Stimulated activated naive CD8-positive, alpha-beta T cell treated with anti-CD3 and anti-CD28 coated beads, Interleukin-15, Interleukin-2, amounts not matched to agents 100 U/mL and 50 U/mL, for 24 hours (primary cell): ENCODE data around the gene FSCN2.

ENCODE experiments used
- ATAC-seq: fragments of 150-1000 bp; cut with Tn5 transposase; one replicate; pipeline ENCODE4 v1.10.0; 2021
- DNase-seq: peaks from one replicate; pipeline ENCODE4 v3.0.0; 2021

The FSCN2 gene

DNA sequence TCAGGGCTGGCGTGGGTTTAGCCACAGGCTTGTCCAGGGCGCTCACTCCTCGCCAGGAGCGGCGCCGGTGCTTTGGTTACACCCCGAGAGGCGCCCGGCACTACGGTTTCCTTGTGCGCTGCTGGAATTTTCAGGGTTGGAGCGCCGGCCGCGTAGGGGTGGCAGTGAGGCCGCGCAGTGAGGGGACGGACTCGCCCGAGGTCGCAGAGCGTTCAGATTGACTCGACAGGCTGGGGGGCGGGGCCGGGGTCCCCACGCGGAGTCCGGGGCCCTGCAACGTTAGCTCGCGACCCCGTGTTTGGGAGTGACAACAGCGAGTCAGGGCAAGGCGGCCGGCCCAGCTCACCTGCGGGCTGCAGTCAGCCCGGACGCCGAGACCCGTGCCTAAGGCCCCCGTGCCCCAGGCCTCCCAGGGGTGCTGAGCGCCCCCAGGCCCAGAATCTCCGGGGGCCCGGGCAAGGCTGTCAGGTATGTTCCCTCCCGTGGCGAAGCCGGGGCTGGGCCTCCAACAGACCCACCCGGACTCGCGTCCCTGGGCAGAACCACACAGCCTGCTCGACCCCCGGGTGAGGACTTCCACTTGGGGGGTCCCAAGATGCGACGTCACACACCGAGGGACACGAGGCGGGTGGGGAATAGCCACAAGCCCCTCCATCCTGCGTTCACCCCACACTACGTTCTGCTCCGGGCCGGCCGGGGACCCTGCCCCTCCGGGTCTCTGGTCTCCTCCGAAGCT is 14.3 kb upstream of the FSCN2 start:
- peak; percentile 2 for ATAC-seq
- peak; percentile 73 for DNase-seq

GRCh38 chr17:81514489-81514738 is 13.8 kb upstream of the FSCN2 start:
- ATAC-seq: no peak
- DNase-seq: no peak

DNA sequence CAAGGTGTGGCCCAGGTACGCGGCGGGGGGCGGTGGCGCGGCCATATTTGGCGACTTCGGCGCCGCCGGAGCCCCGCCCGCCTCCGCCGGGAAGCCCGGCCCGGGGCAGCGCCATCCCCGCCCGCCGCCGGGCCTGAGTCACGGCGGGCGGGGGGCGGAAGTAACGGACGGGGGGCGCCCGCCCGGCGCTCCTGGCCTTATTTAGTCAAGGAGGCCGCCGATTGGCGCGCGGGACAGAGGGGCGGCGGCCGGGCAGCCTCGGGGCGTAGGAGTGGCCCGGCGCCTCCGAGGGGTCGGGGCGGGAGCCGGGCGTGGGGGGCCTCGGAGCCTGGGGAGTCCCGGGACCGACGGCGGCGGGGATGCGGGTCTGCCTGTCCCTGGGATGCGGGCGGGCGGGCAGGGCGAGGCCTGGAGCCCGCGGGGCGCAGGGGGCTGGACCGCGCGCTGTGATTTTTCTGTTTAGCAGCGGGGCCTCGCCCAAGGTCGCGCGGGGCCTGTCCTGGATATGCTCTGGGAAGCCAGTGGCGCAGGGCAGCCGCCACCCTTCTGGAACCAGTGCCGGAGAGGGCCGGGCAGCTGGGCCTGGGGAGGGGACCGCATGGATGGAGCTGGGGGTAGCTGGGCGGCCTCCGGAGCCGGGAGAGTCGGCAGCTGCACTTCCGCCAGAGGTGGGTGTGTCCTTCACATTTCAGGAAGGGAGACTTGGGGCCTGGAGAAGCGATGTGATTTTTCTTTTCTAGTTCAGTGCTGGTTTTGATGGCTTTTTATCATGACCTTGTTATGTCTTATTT is 13.2 kb upstream of the FSCN2 start:
- peak; percentile 83 for DNase-seq
- peak; percentile 53 for ATAC-seq

GRCh38 chr17:81515530-81516041 is 12.6 kb upstream of the FSCN2 start:
- no peak for ATAC-seq
- no peak for DNase-seq

- ATAC-seq: no peak
These were observed 11.7 kb upstream of the FSCN2 start for GRCh38 chr17:81516439-81516838.

GRCh38 chr17:81517009-81517338 is 11.2 kb upstream of the FSCN2 start:
- ATAC-seq (no peak), DNase-seq (no peak)

More at GRCh38 chr17:81516439-81516838, 11.7 kb upstream of the FSCN2 start:
- no peak for DNase-seq

- DNase-seq (no peak), ATAC-seq (no peak)
These were observed 10.7 kb upstream of the FSCN2 start for GRCh38 chr17:81517339-81518112.

DNA sequence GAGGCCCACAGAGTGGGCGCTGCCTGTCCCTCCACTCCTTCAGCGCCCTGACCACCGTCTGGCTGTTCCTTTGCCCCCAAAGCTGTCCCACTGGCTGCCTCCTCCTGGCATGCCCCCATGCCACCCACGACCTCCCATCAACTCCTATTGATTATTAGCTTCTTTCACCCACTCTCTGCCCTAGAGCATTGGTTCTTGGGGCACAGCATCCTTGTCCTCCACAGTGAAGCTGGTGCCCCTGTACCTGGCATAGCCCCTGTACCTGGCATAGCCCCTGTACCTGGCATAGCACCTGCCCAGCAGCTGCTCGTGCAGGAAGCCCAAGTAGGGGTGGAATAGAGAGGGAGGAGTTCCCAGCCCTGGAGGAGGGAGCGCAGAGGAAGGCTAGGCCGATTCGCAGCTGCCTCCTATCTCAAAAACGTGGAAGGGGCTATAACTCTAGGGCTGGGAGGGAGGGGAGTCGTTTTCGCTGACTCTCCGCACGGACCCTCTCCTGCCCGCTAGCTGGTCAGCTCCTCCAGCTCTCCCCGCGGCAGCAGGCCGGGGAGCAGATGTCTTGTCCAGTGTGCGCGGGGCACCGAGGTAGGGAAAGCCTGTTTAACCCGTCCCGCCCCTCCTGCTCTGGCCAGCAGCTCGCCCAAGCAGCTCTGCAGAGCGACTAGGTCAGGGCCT is 9.9 kb upstream of the FSCN2 start:
- ATAC-seq (no peak), DNase-seq (no peak)

GRCh38 chr17:81518785-81519283 is 9.3 kb upstream of the FSCN2 start:
- DNase-seq (peak; percentile 59), ATAC-seq (peak; percentile 14)

DNA sequence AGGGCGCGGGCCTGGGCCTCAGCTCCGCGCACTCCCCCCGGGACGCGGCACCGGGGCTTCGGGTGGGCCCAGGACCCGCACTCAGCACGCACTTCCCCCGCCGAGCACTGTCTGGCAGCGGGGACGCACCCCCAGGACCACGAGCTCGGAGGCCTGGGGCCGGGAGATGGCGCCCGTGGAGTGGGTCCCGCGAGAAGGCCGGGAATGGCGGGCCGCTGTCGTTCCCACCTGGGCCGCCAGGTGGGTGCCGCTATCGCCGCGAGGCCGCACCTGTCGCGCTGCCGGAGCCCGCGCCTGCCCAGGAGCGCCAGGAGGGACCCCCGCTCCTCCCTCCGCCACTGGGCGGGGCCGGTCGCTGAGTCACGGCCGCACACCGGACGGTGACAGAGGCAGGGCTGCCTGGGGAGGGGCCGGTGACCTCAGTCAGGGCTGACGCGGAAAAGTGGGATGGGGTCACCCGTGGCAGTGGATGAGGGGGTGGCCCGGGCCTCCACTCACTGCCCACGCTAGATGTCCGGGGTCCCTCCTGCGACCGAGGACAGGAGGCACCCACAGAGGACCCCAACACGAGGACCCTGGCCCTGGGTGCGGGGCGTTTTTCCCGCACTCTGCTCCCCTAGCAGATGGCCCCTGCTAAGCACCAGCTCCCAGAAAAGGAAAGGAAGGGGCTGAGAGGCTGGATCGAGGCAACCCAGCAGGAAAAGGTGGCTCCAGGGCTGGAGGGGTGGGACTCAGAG is 8.7 kb upstream of the FSCN2 start:
- ATAC-seq: peak; percentile 45
- DNase-seq: peak; percentile 78

- ATAC-seq: no peak
- DNase-seq: peak; percentile 3
These were observed 7.9 kb upstream of the FSCN2 start for GRCh38 chr17:81520021-81520901.

- no peak for DNase-seq
- ATAC-seq: no peak
These were observed 5.4 kb upstream of the FSCN2 start for GRCh38 chr17:81522491-81523401.

DNA sequence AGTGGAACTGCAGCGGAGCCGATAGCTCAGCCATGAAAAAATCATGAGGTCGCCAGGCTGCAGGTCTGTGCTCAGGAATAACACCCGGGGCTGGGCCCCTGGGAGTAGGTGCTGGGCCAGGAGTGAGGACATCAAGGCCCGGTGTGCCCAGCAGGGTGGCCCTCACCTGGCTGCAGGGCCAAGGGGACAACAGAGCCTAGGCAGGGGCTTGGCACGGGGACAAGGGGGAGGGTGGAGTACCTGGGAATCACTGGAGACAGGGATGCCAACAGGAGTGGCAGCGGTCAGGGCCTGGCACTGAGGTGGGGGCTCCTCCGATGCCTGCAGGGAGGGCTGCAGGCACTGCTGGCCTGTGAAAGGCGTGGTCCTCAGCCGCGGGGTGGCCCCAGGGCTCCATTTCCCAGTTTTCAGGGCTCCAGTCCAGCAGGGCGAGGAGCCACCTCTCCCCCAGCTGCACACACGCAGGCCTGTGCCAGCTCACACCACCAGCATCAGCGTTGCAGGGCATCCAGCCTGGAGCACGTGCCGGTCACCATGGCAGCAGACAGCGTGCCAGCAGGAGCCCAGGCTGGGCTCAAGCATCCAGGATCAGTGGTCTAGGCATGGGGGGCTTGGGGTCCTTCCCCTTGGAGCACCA is 4.7 kb upstream of the FSCN2 start:
- no peak for ATAC-seq
- DNase-seq: no peak

GRCh38 chr17:81524039-81524864 is 3.9 kb upstream of the FSCN2 start:
- ATAC-seq (no peak), DNase-seq (no peak)

DNA sequence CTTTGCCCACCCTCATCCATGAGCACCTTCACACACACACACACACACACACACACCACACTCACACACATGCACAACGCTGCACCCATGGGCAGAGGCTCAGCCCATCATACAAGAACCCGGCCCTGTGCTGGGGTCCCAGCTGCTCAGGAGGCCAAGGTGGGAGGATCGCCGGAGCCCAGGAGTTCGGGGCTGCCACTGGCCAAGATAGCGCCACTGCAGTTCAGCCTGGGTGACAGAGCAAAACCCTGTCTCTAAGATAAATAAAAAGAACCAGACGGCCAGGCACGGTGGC is 3.4 kb upstream of the FSCN2 start:
- DNase-seq (no peak), ATAC-seq (no peak)

- no peak for ATAC-seq
These were observed 1.3 kb upstream of the FSCN2 start for GRCh38 chr17:81526662-81527571.

GRCh38 chr17:81528384-81528650 is 140 bp downstream of the FSCN2 start:
- no peak for DNase-seq
- no peak for ATAC-seq

More at GRCh38 chr17:81526662-81527571, 1.3 kb upstream of the FSCN2 start:
- no peak for DNase-seq
